Measurements from ENCODE around the gene MREG. TPM values are rescaled to one million over a fixed set of nuclear protein-coding genes. Genes with fewer than 3 reads are reported as not detected.
"Not testable (repeated sequence)": the region's sequence is repeated elsewhere in the genome, so short reads cannot be mapped to it uniquely, and the experiment has no call there.

Gene MREG
- total and polyA plus RNA-seq, 10 of the 15 experiments (the other 5 are each of a cell fraction or from before 2014, with no cell fraction given), result 6.9 to 45.0 (median 28.5) TPM

GRCh38 chr2:215997219-215997618 lies 16.1 kb downstream of the MREG start:
- in situ Hi-C loops (cut with MboI), result no loop called here
- ATAC-seq (no peak), FAIRE-seq (no peak), DNase-seq (ENCODE audit: low read depth, low spot score) (no peak)
- no TSS peak for BruUV-seq (replicated peaks)
- Histone ChIP-seq H3K9me3 (replicated peaks; ENCODE audit: control insufficient read depth, insufficient read depth, low read length) (no peaks in the 10 kb centered on the region), H3K27me3 (replicated peaks in 1 of 2; ENCODE audit: control insufficient read depth in 2 of 2, insufficient read depth in 2 of 2, low read length in 1 of 2) (no peaks in the 10 kb centered on the region), H3K4me2 (ENCODE audit: control insufficient read depth, insufficient read depth) (no peak overlapping the region), H3K79me2 (ENCODE audit: control insufficient read depth, insufficient read depth, low read length) (peaks cover 48% of the 10 kb centered on the region), H3K9ac (ENCODE audit: control insufficient read depth, insufficient read depth, low read length) (no peak overlapping the region), H3K4me1 (ENCODE audit: control insufficient read depth, insufficient read depth, low read length) (peaks cover 12% of the 10 kb centered on the region), H3K36me3 (ENCODE audit: control insufficient read depth in 2 of 2, insufficient read depth in 2 of 2, low read length in 1 of 2) (peaks cover 7 to 12% of the 10 kb centered on the region in 2 experiments; a peak in 3 of 4 replicates), H3K27ac (ENCODE audit: control insufficient read depth, insufficient read depth) (no peak overlapping the region), H4K20me1 (ENCODE audit: control insufficient read depth, insufficient read depth) (no peaks in the 10 kb centered on the region), H2AFZ (ENCODE audit: control insufficient read depth, low read depth, low read length) (no peak overlapping the region), H3K4me3 (no peak overlapping the region)
- TF ChIP-seq SMARCA5 (IDR thresholded peaks at IDR 0.05) (no peak), NFYB (IDR thresholded peaks at IDR 0.05; ENCODE audit: insufficient read depth, low read depth, low read length) (no peak), SMAD1 (IDR thresholded peaks at IDR 0.05; ENCODE audit: low read depth, partially characterized antibody) (no peak), SPI1 (IDR thresholded peaks at IDR 0.05; ENCODE audit: borderline replicate concordance, insufficient read depth, low read depth, low read length) (no peak)
- ChIA-PET SMC1A (ENCODE audit: uncharacterized antibody, unreplicated experiment) (interaction anchor here (1.5 to 2.9 kb wide), 4 partner anchors 9 to 47 kb away, joined by 5 to 9 read pairs (median 6); no protein-coding TSS in a partner anchor), POLR2A (no interaction called here), CTCF (interaction anchor here (1.4 to 1.8 kb wide), 5 partner anchors 11 to 47 kb away, joined by 3 to 6 read pairs (median 5); no protein-coding TSS in a partner anchor), RAD21 (ENCODE audit: unreplicated experiment) (interaction anchor here (2.1 kb wide), 1 partner anchor 47 kb away, joined by 5 read pairs; no protein-coding TSS in a partner anchor)
- intact Hi-C loops (cut with micrococcal nuclease; ENCODE audit: unreplicated experiment), result no loop called here
- WGBS (ENCODE audit: insufficient coverage, insufficient replicate concordance, low lambda C conversion rate, missing lambda C conversion rate), result 96% methylated on average over 1 of the region's 1 CpG

- RAD21 ChIA-PET (ENCODE audit: unreplicated experiment), result no interaction called here
- DNase-seq (ENCODE audit: low read depth, low spot score) (no peak), ATAC-seq (no peak), FAIRE-seq (no peak)
- Histone ChIP-seq H3K4me3 (no peak overlapping the region), H3K36me3 (ENCODE audit: control insufficient read depth in 2 of 2, insufficient read depth in 2 of 2, low read length in 1 of 2) (peaks cover 7 to 9% of the 10 kb centered on the region in 2 experiments; a peak in 3 of 4 replicates), H3K4me2 (ENCODE audit: control insufficient read depth, insufficient read depth) (no peak overlapping the region), H3K27me3 (replicated peaks in 1 of 2; ENCODE audit: control insufficient read depth in 2 of 2, insufficient read depth in 2 of 2, low read length in 1 of 2) (no peaks in the 10 kb centered on the region), H3K27ac (ENCODE audit: control insufficient read depth, insufficient read depth) (no peak overlapping the region), H3K9me3 (replicated peaks; ENCODE audit: control insufficient read depth, insufficient read depth, low read length) (peaks cover 2% of the 10 kb centered on the region; the same call in 1 of the 3 replicates), H3K4me1 (ENCODE audit: control insufficient read depth, insufficient read depth, low read length) (no peaks in the 10 kb centered on the region), H2AFZ (ENCODE audit: control insufficient read depth, low read depth, low read length) (no peak overlapping the region), H3K9ac (ENCODE audit: control insufficient read depth, insufficient read depth, low read length) (no peak overlapping the region), H4K20me1 (ENCODE audit: control insufficient read depth, insufficient read depth) (no peaks in the 10 kb centered on the region), H3K79me2 (ENCODE audit: control insufficient read depth, insufficient read depth, low read length) (peaks cover 27% of the 10 kb centered on the region)
- POLR2A ChIA-PET, result interaction anchor here (0.5 kb wide), 1 partner anchor 11 kb away, joined by 3 read pairs; no protein-coding TSS in a partner anchor
- intact Hi-C loops (cut with micrococcal nuclease; ENCODE audit: unreplicated experiment), result no loop called here
- TF ChIP-seq PAX5 (IDR thresholded peaks at IDR 0.05; ENCODE audit: borderline replicate concordance, low read depth, low read length) (no peak), ZNF217 (IDR thresholded peaks at IDR 0.05) (no peak), CREM (IDR thresholded peaks at IDR 0.05; ENCODE audit: low read depth) (no peak), ESRRA (IDR thresholded peaks at IDR 0.05; ENCODE audit: low read length) (no peak), SMAD5 (IDR thresholded peaks at IDR 0.05; ENCODE audit: low read depth) (no peak)
- SMC1A ChIA-PET (ENCODE audit: uncharacterized antibody, unreplicated experiment), result no interaction called here
- TSS peak; percentile 59 for BruUV-seq (replicated peaks)
- WGBS (ENCODE audit: insufficient coverage, insufficient replicate concordance, low lambda C conversion rate, missing lambda C conversion rate), result 98% methylated on average over 4 of the region's 4 CpGs
- CTCF ChIA-PET, result interaction anchor here (1.3 kb wide), 1 partner anchor 30 kb away, joined by 3 read pairs; no protein-coding TSS in a partner anchor
- in situ Hi-C loops (cut with MboI), result no loop called here
Measured at GRCh38 chr2:215994911-215995310, 18.4 kb downstream of the MREG start.

- H3K79me2 ChIP-seq (ENCODE audit: control insufficient read depth, insufficient read depth, low read length); ATAC-seq; RAD21 ChIA-PET (ENCODE audit: unreplicated experiment); H4K20me1 ChIP-seq (ENCODE audit: control insufficient read depth, insufficient read depth); DNase-seq (ENCODE audit: low read depth, low spot score); H3K36me3 ChIP-seq (ENCODE audit: control insufficient read depth in 2 of 2, insufficient read depth in 2 of 2, low read length in 1 of 2); H3K4me2 ChIP-seq (ENCODE audit: control insufficient read depth, insufficient read depth); H3K9ac ChIP-seq (ENCODE audit: control insufficient read depth, insufficient read depth, low read length); POLR2A ChIA-PET; in situ Hi-C loops (cut with MboI); H3K4me1 ChIP-seq (ENCODE audit: control insufficient read depth, insufficient read depth, low read length); intact Hi-C loops (cut with micrococcal nuclease; ENCODE audit: unreplicated experiment); H3K27me3 ChIP-seq (replicated peaks in 1 of 2; ENCODE audit: control insufficient read depth in 2 of 2, insufficient read depth in 2 of 2, low read length in 1 of 2); H3K27ac ChIP-seq (ENCODE audit: control insufficient read depth, insufficient read depth); H3K4me3 ChIP-seq; SMC1A ChIA-PET (ENCODE audit: uncharacterized antibody, unreplicated experiment); FAIRE-seq; BruUV-seq (replicated peaks); H2AFZ ChIP-seq (ENCODE audit: control insufficient read depth, low read depth, low read length): not testable (repeated sequence)
- CTCF ChIA-PET, result interaction anchor here (0.6 kb wide), 1 partner anchor 81 kb away, joined by 3 read pairs; no protein-coding TSS in a partner anchor
- WGBS (ENCODE audit: insufficient coverage, insufficient replicate concordance, low lambda C conversion rate, missing lambda C conversion rate), result 87% methylated on average over 5 of the region's 5 CpGs
- H3K9me3 ChIP-seq (replicated peaks; ENCODE audit: control insufficient read depth, insufficient read depth, low read length), result peaks cover 14% of the 10 kb centered on the region; the same call in 2 of the 3 replicates
Measured at GRCh38 chr2:215988556-215989207, 24.7 kb downstream of the MREG start.
